GM12872 (cell line): ENCODE data around the gene UBD.

ENCODE experiments used
- TF ChIP-seq, protein P1 (sequence below): IDR thresholded peaks from 3 replicates; pipeline ENCODE4 v1.5.1; 2011; ENCODE audit warnings: low read depth, mild to moderate bottlenecking, low read length, moderate library complexity; ENCODE audit not compliant: insufficient read depth

Gene UBD

DNA sequence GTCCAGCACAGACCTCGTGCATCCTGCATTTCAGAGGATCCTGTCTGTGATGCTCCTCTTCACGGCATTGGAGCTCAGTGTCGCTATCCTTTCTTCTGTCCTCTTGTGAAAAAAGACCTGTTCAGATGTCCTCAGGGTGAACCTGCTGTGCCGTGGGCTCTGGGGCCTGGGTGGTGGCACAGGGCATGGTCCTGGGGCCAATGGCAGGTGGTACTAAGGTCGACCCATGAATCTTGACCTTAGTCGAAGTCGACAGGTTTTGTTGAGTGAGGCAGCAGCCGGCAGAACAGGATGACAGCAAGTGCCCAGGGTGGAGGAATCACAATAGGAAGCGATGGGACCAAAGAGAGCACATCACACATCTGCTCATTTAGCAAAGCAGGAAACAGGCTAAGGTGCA is 49.8 kb downstream of the UBD start:
- TF ChIP-seq, protein P1, sequence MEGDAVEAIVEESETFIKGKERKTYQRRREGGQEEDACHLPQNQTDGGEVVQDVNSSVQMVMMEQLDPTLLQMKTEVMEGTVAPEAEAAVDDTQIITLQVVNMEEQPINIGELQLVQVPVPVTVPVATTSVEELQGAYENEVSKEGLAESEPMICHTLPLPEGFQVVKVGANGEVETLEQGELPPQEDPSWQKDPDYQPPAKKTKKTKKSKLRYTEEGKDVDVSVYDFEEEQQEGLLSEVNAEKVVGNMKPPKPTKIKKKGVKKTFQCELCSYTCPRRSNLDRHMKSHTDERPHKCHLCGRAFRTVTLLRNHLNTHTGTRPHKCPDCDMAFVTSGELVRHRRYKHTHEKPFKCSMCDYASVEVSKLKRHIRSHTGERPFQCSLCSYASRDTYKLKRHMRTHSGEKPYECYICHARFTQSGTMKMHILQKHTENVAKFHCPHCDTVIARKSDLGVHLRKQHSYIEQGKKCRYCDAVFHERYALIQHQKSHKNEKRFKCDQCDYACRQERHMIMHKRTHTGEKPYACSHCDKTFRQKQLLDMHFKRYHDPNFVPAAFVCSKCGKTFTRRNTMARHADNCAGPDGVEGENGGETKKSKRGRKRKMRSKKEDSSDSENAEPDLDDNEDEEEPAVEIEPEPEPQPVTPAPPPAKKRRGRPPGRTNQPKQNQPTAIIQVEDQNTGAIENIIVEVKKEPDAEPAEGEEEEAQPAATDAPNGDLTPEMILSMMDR, result no peak

DNA sequence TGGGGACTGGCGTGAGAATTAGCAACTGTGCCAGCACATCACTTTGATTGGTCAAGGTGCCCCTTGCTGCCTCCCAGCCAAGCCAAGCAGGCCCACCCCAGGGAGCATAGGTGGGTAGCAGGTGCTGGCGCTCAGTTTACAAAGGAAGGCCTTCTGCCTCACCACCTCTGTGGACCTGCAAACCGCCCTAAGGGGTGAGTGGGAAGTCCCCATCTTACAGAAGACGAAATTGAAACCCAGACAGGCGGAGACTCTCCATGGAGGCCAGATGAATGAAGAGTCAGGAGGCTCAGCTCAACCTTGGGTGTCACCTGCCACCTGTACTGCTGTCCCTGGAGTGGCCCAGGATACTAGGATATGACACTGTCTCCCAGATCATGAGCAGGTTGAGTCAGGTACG is 50.3 kb downstream of the UBD start:
- TF ChIP-seq, protein P1, result no peak

DNA sequence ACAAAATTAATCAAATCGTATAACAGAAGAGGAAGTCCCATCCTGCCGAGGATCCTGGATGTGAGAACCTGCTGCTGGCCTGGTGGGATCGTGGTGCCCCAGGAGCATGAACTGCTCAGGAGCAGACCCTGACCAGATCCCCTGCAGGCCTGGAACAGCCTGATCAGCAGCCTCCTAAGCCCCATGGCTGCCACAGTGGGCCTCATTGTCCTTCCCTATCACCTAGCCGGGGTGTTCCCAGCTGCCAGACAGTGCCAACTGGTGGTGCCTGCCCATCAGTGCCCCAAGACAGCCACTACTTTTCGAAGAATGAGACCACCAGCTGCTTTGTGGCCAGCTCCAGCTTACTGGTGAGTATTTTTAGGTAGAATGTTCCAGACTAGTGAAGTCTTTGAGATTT is 52.2 kb downstream of the UBD start:
- TF ChIP-seq, protein P1, result no peak

DNA sequence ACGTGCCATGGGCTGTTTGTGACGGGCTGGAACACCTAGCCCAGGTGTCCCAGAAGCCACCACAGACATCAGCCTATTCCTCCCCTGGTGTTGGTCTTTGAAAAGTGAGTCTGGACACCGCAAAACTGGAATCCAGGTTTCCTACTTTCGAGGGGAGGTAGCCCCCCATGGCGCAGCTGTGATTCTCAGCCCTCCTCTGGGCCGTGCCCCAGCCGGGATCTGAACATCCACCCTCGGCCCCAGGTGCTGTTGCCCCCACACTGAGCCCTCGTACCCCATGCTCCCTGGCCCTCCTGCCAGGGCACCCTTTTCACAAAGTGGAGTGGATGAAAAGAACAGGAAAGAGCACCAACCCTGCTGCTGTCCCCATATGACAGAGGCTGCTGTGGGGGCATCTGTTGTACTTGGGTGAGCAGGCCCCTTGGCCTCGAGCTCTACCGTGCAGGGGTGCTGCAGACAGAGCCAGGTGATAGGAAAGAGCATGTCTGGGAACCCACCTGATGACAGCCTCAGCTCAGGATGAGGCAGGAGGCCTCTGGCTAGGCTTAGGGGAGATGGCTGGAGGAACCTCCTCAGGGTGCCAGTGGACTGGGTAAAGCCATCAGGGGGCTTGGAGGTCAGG is 53.0 kb downstream of the UBD start:
- TF ChIP-seq, protein P1, result no peak

DNA sequence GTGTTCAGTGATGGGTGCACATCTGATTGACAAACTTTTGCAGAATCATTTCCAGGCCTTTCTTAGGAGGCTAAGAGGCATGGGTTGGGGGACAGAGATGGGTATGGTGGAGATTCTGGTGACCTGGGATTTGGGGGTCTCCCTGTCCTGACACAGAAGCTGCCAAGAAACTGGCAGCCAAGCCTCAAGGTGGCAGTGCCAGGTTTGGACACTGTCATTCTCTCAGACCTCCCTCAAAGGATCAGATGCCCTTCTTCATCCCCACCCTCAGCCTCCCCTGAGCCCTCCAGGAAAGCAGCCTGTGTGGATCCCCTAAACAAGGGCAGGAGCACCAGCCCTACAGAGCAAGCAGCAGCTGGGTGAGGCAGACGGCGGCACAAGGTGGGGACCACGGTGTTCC is 53.7 kb downstream of the UBD start:
- TF ChIP-seq, protein P1, result no peak
